Neuron (in vitro differentiated cells): ENCODE data around the gene SLC46A3.

Source experiments
- H2AFZ ChIP-seq: one replicate; pipeline ENCODE4 v1.6.1; 2013; ENCODE audit warnings: low read depth, mild to moderate bottlenecking, inconsistent platforms, low read length, moderate library complexity
- H3K27me3 ChIP-seq: one replicate; pipeline ENCODE4 v1.6.1; 2013; ENCODE audit warnings: low read length; ENCODE audit not compliant: insufficient read depth
- H3K36me3 ChIP-seq: one replicate; pipeline ENCODE4 v1.6.1; 2013; ENCODE audit warnings: low read length; ENCODE audit not compliant: insufficient read depth
- H3K4me1 ChIP-seq: one replicate; pipeline ENCODE4 v1.6.1; 2013; ENCODE audit warnings: low read length; ENCODE audit not compliant: insufficient read depth
- H3K4me3 ChIP-seq: 2 replicates; pipeline ENCODE4 v1.5.1; 2013; ENCODE audit warnings: mild to moderate bottlenecking, low read length, moderate library complexity
- H3K9me3 ChIP-seq: one replicate; pipeline ENCODE4 v1.6.1; 2013; ENCODE audit warnings: low read length

The SLC46A3 gene, protein sequence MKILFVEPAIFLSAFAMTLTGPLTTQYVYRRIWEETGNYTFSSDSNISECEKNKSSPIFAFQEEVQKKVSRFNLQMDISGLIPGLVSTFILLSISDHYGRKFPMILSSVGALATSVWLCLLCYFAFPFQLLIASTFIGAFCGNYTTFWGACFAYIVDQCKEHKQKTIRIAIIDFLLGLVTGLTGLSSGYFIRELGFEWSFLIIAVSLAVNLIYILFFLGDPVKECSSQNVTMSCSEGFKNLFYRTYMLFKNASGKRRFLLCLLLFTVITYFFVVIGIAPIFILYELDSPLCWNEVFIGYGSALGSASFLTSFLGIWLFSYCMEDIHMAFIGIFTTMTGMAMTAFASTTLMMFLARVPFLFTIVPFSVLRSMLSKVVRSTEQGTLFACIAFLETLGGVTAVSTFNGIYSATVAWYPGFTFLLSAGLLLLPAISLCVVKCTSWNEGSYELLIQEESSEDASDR

DNA sequence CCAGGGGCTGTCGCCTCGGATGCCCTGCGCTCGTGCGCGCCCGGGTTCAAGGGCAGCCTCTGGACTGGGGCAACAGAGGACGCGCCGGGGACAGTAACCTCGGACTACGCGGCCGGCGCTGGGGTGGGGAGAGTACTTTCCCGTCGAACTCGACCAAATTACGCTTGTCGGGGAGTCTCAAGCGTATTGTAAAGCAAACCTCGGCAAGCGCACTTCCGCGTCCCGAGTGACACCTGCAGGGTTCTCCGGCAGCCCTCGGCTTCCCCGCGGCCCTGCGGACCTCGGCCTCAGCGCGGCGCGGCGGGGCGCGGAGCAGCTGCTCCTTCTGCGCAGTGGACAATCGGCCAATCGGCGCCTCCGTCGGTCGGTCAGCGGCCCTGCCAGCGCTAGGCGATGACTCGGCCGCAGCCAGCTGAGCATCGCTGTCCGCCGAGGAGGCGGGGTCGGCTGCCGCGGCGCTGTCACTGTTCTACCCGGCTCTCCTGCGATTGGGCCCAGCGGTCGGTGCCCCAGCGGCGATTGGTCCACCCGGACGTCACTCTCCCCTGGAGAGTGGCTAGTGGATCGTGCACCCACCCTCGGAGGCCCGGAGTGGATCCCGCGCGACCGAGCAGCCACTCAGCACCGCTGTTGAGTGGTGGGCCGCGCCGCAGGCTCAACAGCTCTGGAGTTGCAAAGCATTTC, at the start of gene SLC46A3:
Gene SLC46A3, minus strand, starts transcription at position 428 of the 684 bp plus-strand sequence. CDS start 972 bp downstream, outside the sequence.
- peaks cover 6% of the 10 kb centered on the region for H3K4me1 ChIP-seq
- H3K36me3 ChIP-seq: no peaks in the 10 kb centered on the region
- peak within 1 kb of the TSS; percentile 79 for H2AFZ ChIP-seq
- H3K4me3 ChIP-seq: peak within 1 kb of the TSS; percentile 50
- H3K27me3 ChIP-seq: peaks cover 12% of the 10 kb centered on the region
- H3K9me3 ChIP-seq: no peaks in the 10 kb centered on the region

DNA sequence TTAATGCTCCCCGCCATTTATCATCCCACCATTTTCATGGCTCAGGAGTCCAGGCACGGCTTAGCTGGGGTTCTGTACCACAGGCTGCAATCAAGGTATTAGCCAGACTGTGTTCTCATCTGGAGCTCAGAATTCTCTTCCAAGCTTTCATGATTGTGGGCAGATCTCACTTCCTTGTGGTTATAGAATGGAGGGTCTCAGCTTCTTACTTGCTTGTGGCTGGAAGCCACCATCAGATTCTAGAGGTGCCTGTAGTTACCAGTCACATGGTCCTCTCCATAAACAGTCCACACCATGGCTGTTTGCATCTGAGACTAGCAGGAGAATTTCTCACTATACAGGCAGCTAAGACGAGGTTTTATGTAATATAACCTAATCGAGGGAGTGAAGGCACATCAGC, 45.1 kb upstream of the SLC46A3 start:
- H3K36me3 ChIP-seq: no peaks in the 10 kb centered on the region
- no peak overlapping the region for H3K4me3 ChIP-seq
- no peaks in the 10 kb centered on the region for H3K27me3 ChIP-seq
- H3K9me3 ChIP-seq: no peaks in the 10 kb centered on the region
- H2AFZ ChIP-seq: no peak overlapping the region
- no peaks in the 10 kb centered on the region for H3K4me1 ChIP-seq

DNA sequence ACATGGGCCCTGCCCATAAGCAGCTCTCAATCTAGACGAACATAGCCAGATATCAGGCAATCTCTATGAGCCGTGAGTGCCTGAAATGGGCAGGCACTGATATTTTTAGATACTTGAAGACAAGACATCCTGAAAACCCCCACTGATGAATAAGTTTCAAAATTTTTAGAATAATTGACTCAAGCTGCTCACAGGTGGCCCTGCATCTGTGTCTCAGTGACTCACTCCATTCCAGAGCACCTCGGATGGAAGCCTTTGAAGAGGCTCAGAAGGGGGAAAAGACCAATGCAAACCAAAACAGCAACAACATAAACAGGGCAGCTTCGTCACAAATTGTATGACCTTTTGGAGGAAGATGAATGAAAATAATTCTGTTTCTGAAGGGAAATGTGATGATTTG, 42.8 kb upstream of the SLC46A3 start:
- Histone ChIP-seq H2AFZ (no peak overlapping the region), H3K4me3 (no peak overlapping the region), H3K27me3 (no peaks in the 10 kb centered on the region), H3K9me3 (no peaks in the 10 kb centered on the region), H3K4me1 (no peaks in the 10 kb centered on the region), H3K36me3 (no peaks in the 10 kb centered on the region)

DNA sequence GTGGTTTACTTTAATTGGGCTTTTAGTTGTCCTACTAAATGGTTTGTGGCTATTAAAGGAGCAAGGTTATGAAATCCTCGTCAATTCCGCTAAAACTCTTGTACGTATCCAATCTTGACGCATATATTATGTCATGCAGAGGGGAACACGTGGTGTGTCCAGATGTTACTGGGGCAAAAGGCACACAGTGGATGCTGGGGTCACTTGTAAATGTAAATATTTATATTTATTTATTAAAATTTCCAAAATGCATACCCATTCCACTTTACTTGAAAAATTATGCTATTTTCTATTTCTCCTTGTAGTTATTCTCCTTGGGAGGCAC, 36.7 kb upstream of the SLC46A3 start:
- Histone ChIP-seq H3K27me3 (no peaks in the 10 kb centered on the region), H3K36me3 (no peaks in the 10 kb centered on the region), H3K4me1 (no peaks in the 10 kb centered on the region), H3K9me3 (no peaks in the 10 kb centered on the region), H2AFZ (no peak overlapping the region), H3K4me3 (no peak overlapping the region)

DNA sequence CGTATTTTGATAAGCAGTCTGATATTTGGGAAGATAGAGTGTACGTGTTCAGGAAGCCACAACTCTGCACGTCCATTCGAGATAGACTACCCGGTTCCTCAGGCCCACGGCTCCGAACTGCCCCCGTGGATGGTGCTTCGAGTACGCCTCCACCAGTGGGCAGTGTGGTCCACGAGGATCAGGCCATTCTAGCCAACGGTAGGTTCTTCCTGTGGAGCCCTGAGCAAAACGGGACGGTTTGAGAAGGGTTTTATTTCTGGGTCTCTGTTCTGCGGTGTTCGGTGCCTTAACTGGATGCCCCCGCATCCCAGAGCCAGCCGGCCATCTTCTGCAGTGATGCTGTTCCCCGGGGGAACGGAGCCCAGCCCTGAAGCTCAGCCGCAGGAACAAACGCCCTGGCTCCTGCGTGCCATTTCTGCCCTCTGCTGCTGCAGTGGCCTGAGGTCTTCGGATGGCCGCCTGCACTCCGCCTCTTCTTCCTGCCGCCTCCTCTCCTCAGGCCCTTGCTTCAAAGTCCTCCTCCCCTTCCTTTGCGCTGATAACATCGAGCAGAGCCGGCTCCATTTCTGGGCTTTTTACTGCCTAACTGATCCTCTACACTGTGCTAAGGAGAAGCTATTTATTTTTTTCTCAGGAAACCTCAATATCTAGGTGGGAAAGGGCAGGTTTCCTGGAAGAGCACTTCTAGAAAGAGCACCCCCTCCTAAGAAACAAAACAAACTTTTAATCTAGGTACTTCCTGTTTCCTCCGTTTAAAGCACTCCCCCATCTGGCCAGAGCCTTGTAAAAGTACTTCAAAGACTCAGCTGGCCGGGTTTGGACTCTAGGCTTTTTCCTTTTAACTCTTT, 36.2 kb upstream of the SLC46A3 start:
- Histone ChIP-seq H3K27me3 (no peaks in the 10 kb centered on the region), H3K4me1 (no peaks in the 10 kb centered on the region), H3K4me3 (no peak overlapping the region), H3K9me3 (no peaks in the 10 kb centered on the region), H2AFZ (peak overlapping the region; percentile 36), H3K36me3 (no peaks in the 10 kb centered on the region)

DNA sequence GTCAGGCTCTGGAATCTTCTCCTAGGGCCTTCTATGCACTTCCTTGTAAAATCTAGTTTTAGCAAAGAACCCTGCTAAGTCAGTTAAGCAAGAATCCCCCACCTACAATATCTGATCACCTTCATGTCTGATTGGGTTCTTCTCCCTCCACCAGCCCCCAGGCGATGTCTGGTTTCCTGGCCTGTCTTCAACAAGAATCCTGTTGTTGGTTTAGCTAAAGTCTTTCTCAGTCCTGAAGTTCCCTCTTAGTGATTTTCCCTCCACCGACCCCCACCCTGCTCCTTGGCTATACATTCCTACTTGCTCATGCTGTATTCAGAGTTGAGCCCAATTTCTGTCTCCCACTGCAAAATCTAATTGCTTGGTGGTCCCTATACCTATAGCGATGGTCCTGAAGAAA, 35.2 kb upstream of the SLC46A3 start:
- Histone ChIP-seq H2AFZ (no peak overlapping the region), H3K4me3 (no peak overlapping the region), H3K27me3 (no peaks in the 10 kb centered on the region), H3K4me1 (no peaks in the 10 kb centered on the region), H3K36me3 (no peaks in the 10 kb centered on the region), H3K9me3 (no peaks in the 10 kb centered on the region)

DNA sequence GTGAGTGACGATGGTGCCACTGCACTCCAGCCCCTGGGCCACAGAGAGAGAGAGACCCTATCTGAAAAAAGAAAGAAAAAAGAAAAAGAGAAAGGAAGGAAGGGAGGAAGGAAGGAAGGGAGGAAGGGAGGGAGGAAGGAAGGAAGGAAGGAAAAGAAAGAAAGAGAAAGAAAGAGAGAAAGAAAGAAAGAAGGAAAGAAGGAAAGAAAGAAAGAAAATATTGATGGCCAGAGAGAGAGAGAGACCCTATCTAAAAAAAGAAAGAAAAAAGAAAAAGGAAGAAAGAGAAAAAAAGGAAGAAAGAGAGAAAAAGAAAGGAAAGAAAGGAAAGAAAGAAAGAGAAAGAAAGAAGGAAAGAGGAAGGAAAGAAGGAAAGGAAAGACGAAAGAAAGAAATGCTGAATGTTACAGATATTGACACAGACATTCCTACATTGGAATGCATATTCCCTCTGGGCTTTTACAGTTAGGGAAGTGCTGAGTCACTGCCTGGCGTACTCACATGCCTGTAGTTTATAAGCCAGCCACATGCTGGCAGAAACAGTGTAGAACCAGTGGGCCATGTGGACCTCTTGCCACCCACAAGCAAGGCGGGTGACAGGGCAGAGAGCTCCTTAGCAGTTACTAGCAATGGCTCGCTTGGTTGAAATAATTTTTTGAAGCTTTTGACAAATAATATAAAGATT, 34.6 kb upstream of the SLC46A3 start:
- Histone ChIP-seq H3K36me3 (no peaks in the 10 kb centered on the region), H2AFZ (no peak overlapping the region), H3K4me3 (no peak overlapping the region), H3K27me3 (no peaks in the 10 kb centered on the region), H3K9me3 (no peaks in the 10 kb centered on the region), H3K4me1 (no peaks in the 10 kb centered on the region)

DNA sequence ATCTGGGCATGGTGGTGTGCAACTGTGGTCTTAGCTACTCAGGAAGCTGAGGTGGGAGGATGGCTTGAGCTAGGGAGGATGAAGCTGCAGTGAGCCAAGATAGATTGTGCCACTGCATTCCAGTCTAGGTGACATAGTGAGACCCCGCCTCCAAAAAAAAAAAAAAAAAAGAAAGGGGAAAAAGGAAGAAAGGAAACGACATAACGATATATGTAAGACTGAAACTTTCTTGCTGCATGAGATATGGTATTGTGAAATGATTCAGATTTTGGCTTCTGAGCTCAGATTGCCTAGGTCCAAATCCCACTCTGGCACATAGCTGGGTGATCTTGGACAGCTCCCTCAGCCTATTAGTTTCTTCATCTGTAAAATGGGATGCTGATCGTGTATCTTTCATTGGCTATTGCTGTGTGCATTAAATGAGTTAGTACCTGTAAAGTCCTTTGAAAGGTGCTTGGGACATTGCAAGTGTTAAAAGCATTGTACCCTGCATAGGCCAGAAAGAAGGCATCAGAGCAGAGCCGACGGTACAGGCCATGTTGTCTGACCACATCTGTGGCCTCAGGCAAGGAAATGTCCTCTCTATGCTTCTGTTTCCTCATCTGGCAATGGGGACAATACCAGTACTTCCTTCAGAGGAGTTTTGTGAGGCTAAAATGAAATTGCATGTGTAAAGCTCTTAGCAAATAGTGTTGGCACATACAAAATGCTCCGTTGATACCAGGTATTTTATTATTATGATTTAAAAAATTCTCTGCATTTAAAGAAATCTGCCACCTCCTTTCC, 32.6 kb upstream of the SLC46A3 start:
- Histone ChIP-seq H3K9me3 (no peaks in the 10 kb centered on the region), H3K36me3 (no peaks in the 10 kb centered on the region), H3K27me3 (no peaks in the 10 kb centered on the region), H2AFZ (no peak overlapping the region), H3K4me3 (no peak overlapping the region), H3K4me1 (no peaks in the 10 kb centered on the region)

DNA sequence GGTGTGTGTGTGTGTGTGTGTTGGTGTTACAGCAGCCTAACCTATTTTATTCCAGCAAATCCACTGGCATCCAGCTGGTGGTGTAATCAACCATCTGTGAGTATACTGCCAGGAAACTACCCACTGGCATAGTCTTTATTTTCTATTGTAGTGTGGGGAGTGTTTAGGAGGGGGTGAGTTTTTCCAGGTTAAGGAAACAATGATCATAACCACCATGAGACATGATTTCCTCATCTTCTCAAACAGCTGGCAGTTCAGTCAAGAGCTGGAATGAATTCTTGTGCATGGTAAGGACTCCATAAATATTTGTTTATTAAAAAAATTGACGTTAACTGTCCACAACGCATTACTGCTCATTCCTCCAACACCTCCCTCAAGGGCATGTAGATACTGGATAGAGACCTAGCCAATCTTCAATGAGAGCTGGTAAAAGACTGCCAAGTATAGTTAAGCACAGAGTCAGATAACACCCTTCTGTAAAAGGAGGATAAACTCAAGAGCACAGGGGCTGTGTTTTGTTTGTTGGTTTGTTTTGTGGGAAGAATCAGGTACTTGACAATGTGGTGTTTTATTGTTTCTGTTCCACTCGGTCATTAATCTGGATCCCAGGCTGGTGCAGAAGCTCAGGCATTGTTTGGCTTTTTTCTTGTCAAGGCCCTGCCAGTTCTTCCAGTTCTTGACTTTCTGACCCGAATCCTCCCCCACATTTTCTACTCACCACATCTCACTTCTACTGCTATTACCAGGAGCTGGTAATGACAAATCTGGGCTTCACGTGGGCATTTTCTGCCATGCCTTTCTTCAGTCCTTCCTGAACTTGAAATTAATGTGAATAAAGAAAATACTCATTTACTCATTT, 31.6 kb upstream of the SLC46A3 start:
- H3K4me3 ChIP-seq: no peak overlapping the region
- H3K36me3 ChIP-seq: no peaks in the 10 kb centered on the region

DNA sequence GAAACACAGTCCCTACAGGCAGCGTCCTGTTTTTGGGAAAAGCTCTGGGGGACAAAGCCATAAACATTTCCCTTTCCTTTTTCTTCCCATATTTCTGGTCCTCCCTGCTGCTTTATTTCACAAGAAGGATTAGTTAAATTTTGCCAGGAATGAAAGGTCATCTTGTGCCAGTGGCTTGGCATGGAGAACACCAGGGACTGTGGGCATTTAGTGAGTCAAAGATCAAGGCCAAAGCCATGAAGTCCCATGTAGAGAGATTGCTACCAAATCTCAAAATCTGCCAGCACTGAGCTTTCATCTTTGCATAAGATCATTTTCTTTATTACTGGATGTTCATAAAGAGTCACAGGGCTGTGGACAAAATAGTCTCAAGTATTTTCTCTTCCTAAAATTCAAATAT, 29.1 kb upstream of the SLC46A3 start:
- peaks cover 4% of the 10 kb centered on the region for H3K27me3 ChIP-seq
- no peaks in the 10 kb centered on the region for H3K36me3 ChIP-seq
- no peaks in the 10 kb centered on the region for H3K4me1 ChIP-seq
- H3K9me3 ChIP-seq: no peaks in the 10 kb centered on the region
- H2AFZ ChIP-seq: no peak overlapping the region
- H3K4me3 ChIP-seq: no peak overlapping the region

More for the DNA sequence above, 31.6 kb upstream of the SLC46A3 start:
- H3K4me1 ChIP-seq: no peaks in the 10 kb centered on the region
- H3K9me3 ChIP-seq: no peaks in the 10 kb centered on the region
- H3K27me3 ChIP-seq: no peaks in the 10 kb centered on the region
- H2AFZ ChIP-seq: no peak overlapping the region

DNA sequence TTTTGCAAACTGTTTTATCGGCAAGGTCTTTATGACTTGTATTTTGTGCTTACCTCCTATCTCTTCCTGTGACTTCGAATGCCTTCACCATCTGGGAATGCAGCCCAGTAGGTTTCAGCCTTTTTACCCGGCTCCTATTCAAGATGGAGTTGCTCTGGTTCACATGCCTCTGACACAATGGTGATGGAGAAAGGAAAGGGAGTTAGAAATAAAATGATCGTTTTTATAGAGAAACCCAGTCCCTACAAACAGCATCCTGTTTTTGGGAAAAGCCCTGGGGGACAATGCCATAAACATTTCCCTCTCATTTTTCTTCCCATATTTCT, 27.5 kb upstream of the SLC46A3 start:
- Histone ChIP-seq H3K27me3 (peaks cover 4% of the 10 kb centered on the region), H2AFZ (no peak overlapping the region), H3K36me3 (no peaks in the 10 kb centered on the region)

More for the DNA sequence above, 27.5 kb upstream of the SLC46A3 start:
- H3K9me3 ChIP-seq: no peaks in the 10 kb centered on the region
- no peak overlapping the region for H3K4me3 ChIP-seq
- no peaks in the 10 kb centered on the region for H3K4me1 ChIP-seq
